ENCODE results near the gene TMEM120B.

DNA sequence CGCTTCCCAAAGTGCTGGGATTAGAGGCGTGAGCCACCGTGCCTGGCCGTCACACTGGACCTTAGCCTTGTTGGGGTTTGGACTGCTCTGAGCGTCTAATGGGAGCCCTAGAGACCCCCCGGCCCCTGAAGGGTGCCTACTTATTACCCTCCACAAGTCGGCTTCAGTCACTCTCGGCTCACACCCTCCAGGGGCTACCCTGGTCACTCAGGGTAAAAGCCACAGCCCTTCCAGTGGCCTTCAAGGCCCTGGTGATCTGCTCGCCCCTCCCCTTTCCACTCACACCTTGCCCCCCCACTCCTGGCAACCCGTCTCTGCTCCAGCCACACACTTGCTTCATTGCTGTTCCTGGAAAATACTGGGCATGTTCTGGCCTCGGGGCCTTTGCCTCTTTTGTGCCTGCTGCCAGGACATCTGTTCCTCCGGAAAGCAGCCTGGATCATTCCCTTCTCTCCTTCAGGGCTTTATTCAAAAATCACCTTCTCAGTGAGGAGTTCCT, 39.5 kb upstream of the TMEM120B start:
- TF ChIP-seq, protein P1, sequence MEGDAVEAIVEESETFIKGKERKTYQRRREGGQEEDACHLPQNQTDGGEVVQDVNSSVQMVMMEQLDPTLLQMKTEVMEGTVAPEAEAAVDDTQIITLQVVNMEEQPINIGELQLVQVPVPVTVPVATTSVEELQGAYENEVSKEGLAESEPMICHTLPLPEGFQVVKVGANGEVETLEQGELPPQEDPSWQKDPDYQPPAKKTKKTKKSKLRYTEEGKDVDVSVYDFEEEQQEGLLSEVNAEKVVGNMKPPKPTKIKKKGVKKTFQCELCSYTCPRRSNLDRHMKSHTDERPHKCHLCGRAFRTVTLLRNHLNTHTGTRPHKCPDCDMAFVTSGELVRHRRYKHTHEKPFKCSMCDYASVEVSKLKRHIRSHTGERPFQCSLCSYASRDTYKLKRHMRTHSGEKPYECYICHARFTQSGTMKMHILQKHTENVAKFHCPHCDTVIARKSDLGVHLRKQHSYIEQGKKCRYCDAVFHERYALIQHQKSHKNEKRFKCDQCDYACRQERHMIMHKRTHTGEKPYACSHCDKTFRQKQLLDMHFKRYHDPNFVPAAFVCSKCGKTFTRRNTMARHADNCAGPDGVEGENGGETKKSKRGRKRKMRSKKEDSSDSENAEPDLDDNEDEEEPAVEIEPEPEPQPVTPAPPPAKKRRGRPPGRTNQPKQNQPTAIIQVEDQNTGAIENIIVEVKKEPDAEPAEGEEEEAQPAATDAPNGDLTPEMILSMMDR (IDR thresholded peaks at IDR 0.05; ENCODE audit: low read length) = no peak
- no peak for TF ChIP-seq EZH2 (IDR thresholded peaks at IDR 0.05; ENCODE audit: borderline replicate concordance, low read length)

All from OCI-LY1 (cell line).